AG04450 (cell line): ENCODE results near the gene SVOPL. TPM values are rescaled to one million over a fixed set of nuclear protein-coding genes. Genes with fewer than 3 reads are reported as not detected.

Experiments
- CTCF ChIA-PET: fragments of 300-600, 350-600 bp; formaldehyde crosslinking; extraction: SDS; loops from one replicate; lab custom pipeline; 2022; ENCODE audit warnings: antibody characterized with exemption, inconsistent platforms; lab: Charles Lee
- POLR2A ChIA-PET: fragments of 350-600 bp; formaldehyde crosslinking; extraction: SDS; loops from one replicate; lab custom pipeline; 2021; ENCODE audit warnings: antibody characterized with exemption, inconsistent platforms; lab: Yijun Ruan, JAX
- DNase-seq: peaks from one replicate; pipeline ENCODE4 v3.0.0-alpha.2; 2011; ENCODE audit warnings: low read depth, low spot score
- H3K27ac ChIP-seq: one replicate; pipeline ENCODE4 v1.5.1; 2012; ENCODE audit warnings: low read depth, low read length, control low read depth
- H3K27me3 ChIP-seq: one replicate; pipeline ENCODE4 v1.6.0; 2012; ENCODE audit warnings: low read length; ENCODE audit not compliant: control insufficient read depth, insufficient read depth
- H3K4me3 ChIP-seq: 2 replicates; pipeline ENCODE4 v1.5.1; 2011; ENCODE audit warnings: mild to moderate bottlenecking, low read depth, low read length, control low read depth
- H3K9me3 ChIP-seq: 2 replicates; pipeline ENCODE4 v1.5.1; 2012; ENCODE audit warnings: low read length; ENCODE audit not compliant: control insufficient read depth, insufficient read depth
- CTCF ChIP-seq: IDR thresholded peaks from 2 replicates; pipeline ENCODE4 v1.5.1; 2011; ENCODE audit warnings: low read depth, low read length, control low read depth, inconsistent platforms
- polyA plus RNA-seq: library from polyadenylated mRNA; depleted of rRNA; stranded (reverse); fragments of >200 nt; gene quantifications from 2 replicates; pipeline ENCODE4 v1.2.3, GENCODE V29; 2011

SVOPL gene
- polyA plus RNA-seq, 1 experiment: not detected

GRCh38 chr7:138618933-138619332, 82.2 kb downstream of the SVOPL start:
- CTCF ChIA-PET: no interaction called here
- POLR2A ChIA-PET: no interaction called here
- H3K4me3 ChIP-seq: no peak overlapping the region
- no peak for TF ChIP-seq CTCF
- H3K27me3 ChIP-seq: no peaks in the 10 kb centered on the region
- no peak overlapping the region for H3K27ac ChIP-seq
- H3K9me3 ChIP-seq: peaks cover 3% of the 10 kb centered on the region; the same call in 1 of the 2 replicates
- DNase-seq: no peak

- POLR2A ChIA-PET: no interaction called here
Observed at GRCh38 chr7:138618506-138618905, 82.7 kb downstream of the SVOPL start.

GRCh38 chr7:138616085-138616484, 85.1 kb downstream of the SVOPL start:
- Histone ChIP-seq H3K4me3 (no peak overlapping the region), H3K27ac (no peak overlapping the region), H3K9me3 (peaks cover 3% of the 10 kb centered on the region; the same call in 1 of the 2 replicates), H3K27me3 (no peaks in the 10 kb centered on the region)
- POLR2A ChIA-PET: no interaction called here
- CTCF ChIA-PET: interaction anchor here (1.1 kb wide), 1 partner anchor 123 kb away, joined by 3 read pairs; no protein-coding TSS in a partner anchor
- DNase-seq: no peak
- no peak for TF ChIP-seq CTCF

More at GRCh38 chr7:138618506-138618905, 82.7 kb downstream of the SVOPL start:
- H3K9me3 ChIP-seq: peaks cover 3% of the 10 kb centered on the region; the same call in 1 of the 2 replicates
- H3K27ac ChIP-seq: no peak overlapping the region
- no peaks in the 10 kb centered on the region for H3K27me3 ChIP-seq
- CTCF ChIA-PET: no interaction called here
- no peak for DNase-seq
- no peak overlapping the region for H3K4me3 ChIP-seq
- no peak for TF ChIP-seq CTCF

- CTCF ChIA-PET: no interaction called here
- POLR2A ChIA-PET: no interaction called here
Observed at GRCh38 chr7:138613630-138614029, 87.5 kb downstream of the SVOPL start.

More at GRCh38 chr7:138613630-138614029, 87.5 kb downstream of the SVOPL start:
- H3K27ac ChIP-seq: no peak overlapping the region
- TF ChIP-seq CTCF: no peak
- H3K9me3 ChIP-seq: no peaks in the 10 kb centered on the region
- H3K27me3 ChIP-seq: no peaks in the 10 kb centered on the region
- no peak overlapping the region for H3K4me3 ChIP-seq
- DNase-seq: no peak
